WI38 (cell line): Measurements from ENCODE around the gene SAP30BP.
"Not testable (repeated sequence)": the region's sequence is repeated elsewhere in the genome, so short reads cannot be mapped to it uniquely, and the experiment has no call there.

Source experiments
- H3K4me3 ChIP-seq: 2 replicates; pipeline ENCODE4 v1.5.1; 2011; ENCODE audit warnings: low read depth, mild to moderate bottlenecking, control low read depth, low read length
- CTCF ChIP-seq: IDR thresholded peaks from 2 replicates; pipeline ENCODE4 v1.5.1; 2012; ENCODE audit warnings: low read depth, mild to moderate bottlenecking, control low read depth, low read length

Gene SAP30BP

GRCh38 chr17:75634376-75634740 is 32.8 kb upstream of the SAP30BP start:
- TF ChIP-seq CTCF, result no peak
- H3K4me3 ChIP-seq, result no peak overlapping the region

GRCh38 chr17:75634754-75635609 is 32.2 kb upstream of the SAP30BP start:
- H3K4me3 ChIP-seq, result no peak overlapping the region
- TF ChIP-seq CTCF, result no peak

GRCh38 chr17:75635610-75636202 is 31.4 kb upstream of the SAP30BP start:
- no peak for TF ChIP-seq CTCF
- H3K4me3 ChIP-seq, result no peak overlapping the region

GRCh38 chr17:75636381-75637142 is 30.6 kb upstream of the SAP30BP start:
- TF ChIP-seq CTCF, result no peak
- no peak overlapping the region for H3K4me3 ChIP-seq

- no peak for TF ChIP-seq CTCF
- H3K4me3 ChIP-seq, result no peak overlapping the region
Measured at GRCh38 chr17:75637143-75637538, 30.0 kb upstream of the SAP30BP start.

GRCh38 chr17:75637551-75637950 is 29.6 kb upstream of the SAP30BP start:
- no peak for TF ChIP-seq CTCF
- no peak overlapping the region for H3K4me3 ChIP-seq

- not testable (repeated sequence) for H3K4me3 ChIP-seq
Measured at GRCh38 chr17:75638039-75638438, 29.1 kb upstream of the SAP30BP start.
